ENCODE measurements around the gene STUB1. TPM values are rescaled to one million over a fixed set of nuclear protein-coding genes. Genes with fewer than 3 reads are reported as not detected.

Gene STUB1
- total RNA-seq, 2 donors from 2014 or later: 135 to 186 TPM

GRCh38 chr16:643050-643368 lies 37.2 kb upstream of the STUB1 start:
- DNase-seq (ENCODE audit: low spot score): no peak
- peaks cover 0 to 61% of the 10 kb centered on the region in 2 donors for H3K4me1 ChIP-seq
- H3K4me3 ChIP-seq: peak overlapping the region; percentile 74 to 78

GRCh38 chr16:644556-644955 lies 35.7 kb upstream of the STUB1 start:
- peaks cover 0 to 68% of the 10 kb centered on the region in 2 donors for H3K4me1 ChIP-seq
- H3K9me3 ChIP-seq: no peaks in the 10 kb centered on the region
- no peak overlapping the region for H3K4me3 ChIP-seq
- no peaks in the 10 kb centered on the region for H3K36me3 ChIP-seq
- no peak for TF ChIP-seq CTCF (IDR thresholded peaks at IDR 0.05)
- no peak for DNase-seq (ENCODE audit: low spot score)
- H3K27me3 ChIP-seq: no peaks in the 10 kb centered on the region
- no peak overlapping the region for H3K27ac ChIP-seq

More at GRCh38 chr16:643050-643368, 37.2 kb upstream of the STUB1 start:
- Histone ChIP-seq H3K36me3 (no peaks in the 10 kb centered on the region), H3K27ac (peak overlapping the region; percentile 86 to 93), H3K27me3 (no peaks in the 10 kb centered on the region), H3K9me3 (no peaks in the 10 kb centered on the region)
- no peak for TF ChIP-seq CTCF (IDR thresholded peaks at IDR 0.05)

- Histone ChIP-seq H3K4me1 (peaks cover 0 to 75% of the 10 kb centered on the region in 2 donors), H3K27ac (peak overlapping the region; percentile 44 to 92), H3K9me3 (no peaks in the 10 kb centered on the region), H3K36me3 (no peaks in the 10 kb centered on the region), H3K4me3 (peak overlapping the region; percentile 2 to 21), H3K27me3 (no peaks in the 10 kb centered on the region)
- no peak for DNase-seq (ENCODE audit: low spot score)
- TF ChIP-seq CTCF (IDR thresholded peaks at IDR 0.05): no peak
Observed at GRCh38 chr16:645852-646678, 34.1 kb upstream of the STUB1 start.

GRCh38 chr16:646679-647172 lies 33.5 kb upstream of the STUB1 start:
- TF ChIP-seq CTCF (IDR thresholded peaks at IDR 0.05): no peak
- no peaks in the 10 kb centered on the region for H3K27me3 ChIP-seq
- H3K4me1 ChIP-seq: peaks cover 0 to 70% of the 10 kb centered on the region in 2 donors
- DNase-seq (ENCODE audit: low spot score): no peak
- H3K27ac ChIP-seq: peak overlapping the region; percentile 44 to 92
- H3K9me3 ChIP-seq: no peaks in the 10 kb centered on the region
- no peaks in the 10 kb centered on the region for H3K36me3 ChIP-seq
- H3K4me3 ChIP-seq: peak overlapping the region in 1 of 2 donors; percentile 2

GRCh38 chr16:647173-647902 lies 32.9 kb upstream of the STUB1 start:
- no peaks in the 10 kb centered on the region for H3K27me3 ChIP-seq
- H3K36me3 ChIP-seq: no peaks in the 10 kb centered on the region
- H3K9me3 ChIP-seq: no peaks in the 10 kb centered on the region
- DNase-seq (ENCODE audit: low spot score): no peak
- no peak overlapping the region for H3K4me3 ChIP-seq
- H3K4me1 ChIP-seq: peaks cover 0 to 70% of the 10 kb centered on the region in 2 donors
- TF ChIP-seq CTCF (IDR thresholded peaks at IDR 0.05): no peak
- peak overlapping the region; percentile 88 to 92 for H3K27ac ChIP-seq

All from right atrium auricular region (tissue), 2 donors.